CD4-positive, alpha-beta T cell treated with Interleukin-17A for 1 hour (primary cell): ENCODE results near the gene PCDHB14.
"Not testable (repeated sequence)": the region's sequence is repeated elsewhere in the genome, so short reads cannot be mapped to it uniquely, and the experiment has no call there.

ENCODE experiments used
- DNase-seq: peaks from one replicate; pipeline ENCODE4 v3.0.0-alpha.2; 2020

The PCDHB14 gene

DNA sequence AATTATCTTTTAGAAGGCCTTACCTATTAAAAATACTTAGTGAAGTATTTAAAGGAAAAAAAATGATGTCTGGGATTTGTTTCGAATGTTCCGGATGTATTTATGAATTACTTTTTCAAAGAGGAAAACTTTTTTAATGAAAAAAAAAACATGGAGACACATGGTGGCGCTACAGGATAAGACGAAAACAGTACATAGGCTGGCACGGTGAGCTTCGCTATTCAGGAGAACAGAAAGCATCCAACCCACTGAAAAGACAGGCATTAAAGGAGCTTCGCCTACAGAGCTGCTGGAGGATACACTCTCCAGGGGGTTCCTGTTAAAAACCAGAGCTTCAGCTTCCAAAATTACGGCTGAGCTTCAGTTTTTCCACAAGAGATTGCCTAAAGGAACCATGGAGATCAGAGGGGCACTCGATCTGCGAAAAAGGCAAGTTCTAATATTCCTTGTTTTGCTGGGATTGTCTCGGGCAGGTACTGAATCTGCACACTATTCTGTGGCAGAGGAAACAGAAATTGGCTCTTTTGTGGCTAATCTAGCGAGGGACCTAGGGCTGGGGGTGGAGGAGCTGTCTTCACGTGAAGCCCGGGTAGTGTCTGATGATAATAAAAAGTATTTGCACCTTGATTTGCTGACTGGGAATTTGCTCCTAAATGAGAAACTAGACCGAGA, at the start of gene PCDHB14:
PCDHB14 (plus strand) TSS at position 232 of the 672 bp plus-strand sequence; CDS start at position 395, 163 bp downstream.
- no peak for DNase-seq

DNA sequence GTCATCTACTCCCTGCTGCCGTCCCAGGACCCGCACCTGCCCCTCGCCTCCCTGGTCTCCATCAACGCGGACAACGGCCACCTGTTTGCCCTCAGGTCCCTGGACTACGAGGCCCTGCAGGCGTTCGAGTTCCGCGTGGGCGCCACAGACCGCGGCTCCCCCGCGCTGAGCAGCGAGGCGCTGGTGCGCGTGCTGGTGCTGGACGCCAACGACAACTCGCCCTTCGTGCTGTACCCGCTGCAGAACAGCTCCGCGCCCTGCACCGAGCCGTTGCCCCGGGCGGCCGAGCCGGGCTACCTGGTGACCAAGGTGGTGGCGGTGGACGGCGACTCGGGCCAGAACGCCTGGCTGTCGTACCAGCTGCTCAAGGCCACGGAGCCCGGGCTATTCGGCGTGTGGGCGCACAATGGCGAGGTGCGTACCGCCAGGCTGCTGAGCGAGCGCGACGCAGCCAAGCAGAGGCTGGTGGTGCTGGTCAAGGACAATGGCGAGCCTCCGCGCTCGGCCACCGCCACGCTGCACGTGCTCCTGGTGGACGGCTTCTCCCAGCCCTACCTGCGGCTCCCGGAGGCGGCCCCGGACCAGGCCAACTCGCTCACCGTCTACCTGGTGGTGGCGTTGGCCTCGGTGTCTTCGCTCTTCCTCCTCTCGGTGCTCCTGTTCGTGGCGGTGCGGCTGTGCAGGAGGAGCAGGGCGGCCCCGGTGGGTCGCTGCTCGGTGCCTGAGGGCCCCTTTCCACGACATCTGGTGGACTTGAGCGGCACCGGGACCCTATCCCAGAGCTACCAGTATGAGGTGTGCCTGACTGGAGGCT, 48.6 kb upstream of the PCDHB14 start:
- not testable (repeated sequence) for DNase-seq

DNA sequence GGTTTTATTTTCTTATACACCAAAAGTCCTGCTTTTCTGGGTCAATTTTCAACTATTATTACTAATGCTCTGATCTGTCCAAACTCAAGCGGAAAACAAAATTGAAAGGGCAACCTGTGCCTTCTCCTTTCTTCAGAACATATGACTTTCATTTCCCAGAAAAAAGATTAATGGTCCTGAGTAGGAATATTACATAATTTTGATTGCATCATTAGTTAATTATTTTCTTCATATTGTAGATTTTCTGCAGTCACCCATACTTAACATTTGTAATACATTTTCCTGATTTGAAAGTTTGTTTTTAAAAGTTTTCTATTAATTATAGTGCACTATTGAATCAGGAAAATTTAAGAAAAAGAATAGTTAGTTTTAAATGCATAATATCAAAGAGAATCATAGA, 47.2 kb upstream of the PCDHB14 start:
- no peak for DNase-seq

DNA sequence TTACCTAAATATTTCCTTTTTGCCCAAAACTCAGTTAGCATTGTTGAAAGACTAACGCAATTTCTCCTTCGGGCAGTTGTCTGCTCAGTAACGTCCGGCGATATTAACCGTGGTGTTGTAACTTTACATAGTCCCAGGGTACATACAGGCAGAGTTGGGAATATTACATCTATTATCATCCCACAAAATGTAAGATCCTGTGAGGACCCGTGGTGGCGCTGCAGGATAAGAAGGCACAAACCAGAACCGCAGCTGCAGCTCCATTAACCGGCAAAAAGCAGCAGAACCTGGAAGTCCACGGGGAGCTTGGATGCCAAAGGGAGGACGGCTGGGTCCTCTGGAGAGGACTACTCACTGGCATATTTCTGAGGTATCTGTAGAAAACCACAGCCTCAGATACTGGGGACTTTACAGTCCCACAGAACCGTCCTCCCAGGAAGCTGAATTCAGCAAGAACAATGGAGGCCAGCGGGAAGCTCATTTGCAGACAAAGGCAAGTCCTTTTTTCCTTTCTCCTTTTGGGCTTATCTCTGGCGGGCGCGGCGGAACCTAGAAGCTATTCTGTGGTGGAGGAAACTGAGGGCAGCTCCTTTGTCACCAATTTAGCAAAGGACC, 45.5 kb upstream of the PCDHB14 start, which contains the start of gene PCDHB8:
PCDHB8 (plus strand) TSS at position 214 of the 615 bp plus-strand sequence; CDS start at position 459, 245 bp downstream.
- DNase-seq: not testable (repeated sequence)

DNA sequence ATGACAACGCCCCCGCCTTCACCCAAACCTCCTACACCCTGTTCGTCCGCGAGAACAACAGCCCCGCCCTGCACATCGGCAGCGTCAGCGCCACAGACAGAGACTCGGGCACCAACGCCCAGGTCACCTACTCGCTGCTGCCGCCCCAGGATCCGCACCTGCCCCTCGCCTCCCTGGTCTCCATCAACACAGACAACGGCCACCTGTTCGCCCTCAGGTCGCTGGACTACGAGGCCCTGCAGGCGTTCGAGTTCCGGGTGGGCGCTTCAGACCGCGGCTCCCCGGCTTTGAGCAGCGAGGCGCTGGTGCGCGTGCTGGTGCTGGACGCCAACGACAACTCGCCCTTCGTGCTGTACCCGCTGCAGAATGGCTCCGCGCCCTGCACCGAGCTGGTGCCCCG, 43.8 kb upstream of the PCDHB14 start:
- DNase-seq: not testable (repeated sequence)

DNA sequence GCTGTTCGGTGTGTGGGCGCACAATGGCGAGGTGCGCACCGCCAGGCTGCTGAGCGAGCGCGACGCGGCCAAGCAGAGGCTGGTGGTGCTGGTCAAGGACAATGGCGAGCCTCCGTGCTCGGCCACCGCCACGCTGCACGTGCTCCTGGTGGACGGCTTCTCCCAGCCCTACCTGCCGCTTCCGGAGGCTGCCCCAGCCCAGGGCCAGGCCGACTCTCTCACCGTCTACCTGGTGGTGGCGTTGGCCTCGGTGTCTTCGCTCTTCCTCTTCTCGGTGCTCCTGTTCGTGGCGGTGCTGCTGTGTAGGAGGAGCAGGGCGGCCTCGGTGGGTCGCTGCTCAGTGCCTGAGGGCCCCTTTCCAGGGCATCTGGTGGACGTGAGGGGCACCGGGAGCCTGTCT, 43.3 kb upstream of the PCDHB14 start:
- not testable (repeated sequence) for DNase-seq

DNA sequence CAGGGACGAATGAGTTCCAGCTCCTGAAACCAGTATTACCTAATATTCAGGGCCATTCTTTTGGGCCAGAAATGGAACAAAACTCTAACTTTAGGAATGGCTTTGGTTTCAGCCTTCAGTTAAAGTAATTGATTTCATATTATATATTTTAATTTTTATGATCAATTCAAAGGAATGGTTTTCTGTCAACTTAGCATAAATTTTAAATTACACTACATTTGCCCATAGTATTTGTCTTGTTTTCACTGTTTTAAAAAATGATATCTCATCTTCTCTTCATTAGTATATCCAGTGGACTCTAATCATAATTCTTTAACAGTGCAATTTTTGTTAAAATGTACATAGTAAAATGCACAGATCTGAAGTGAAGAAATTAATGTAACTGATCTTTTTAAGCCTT, 42.8 kb upstream of the PCDHB14 start:
- no peak for DNase-seq

DNA sequence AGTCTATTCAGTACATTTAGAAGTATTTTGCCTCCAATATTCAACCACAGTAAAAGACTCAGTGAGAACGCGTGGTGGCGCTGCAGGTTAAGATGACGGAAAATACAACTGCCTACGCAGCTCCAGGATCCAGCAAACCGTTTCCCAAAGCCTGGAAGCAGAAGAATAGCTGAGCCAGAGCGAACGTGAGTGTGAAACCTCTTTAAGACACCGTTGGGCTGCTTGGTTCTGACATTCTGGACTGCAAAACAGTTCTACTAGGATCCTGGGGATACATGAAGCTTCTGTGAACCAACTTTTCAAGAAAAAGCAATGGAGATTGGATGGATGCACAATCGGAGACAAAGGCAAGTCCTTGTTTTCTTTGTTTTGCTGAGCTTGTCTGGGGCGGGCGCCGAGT, 40.9 kb upstream of the PCDHB14 start, which contains the start of gene PCDHB16:
PCDHB16 (plus strand) TSS at position 140 of the 400 bp plus-strand sequence; CDS start at position 313, 173 bp downstream.
- no peak for DNase-seq

DNA sequence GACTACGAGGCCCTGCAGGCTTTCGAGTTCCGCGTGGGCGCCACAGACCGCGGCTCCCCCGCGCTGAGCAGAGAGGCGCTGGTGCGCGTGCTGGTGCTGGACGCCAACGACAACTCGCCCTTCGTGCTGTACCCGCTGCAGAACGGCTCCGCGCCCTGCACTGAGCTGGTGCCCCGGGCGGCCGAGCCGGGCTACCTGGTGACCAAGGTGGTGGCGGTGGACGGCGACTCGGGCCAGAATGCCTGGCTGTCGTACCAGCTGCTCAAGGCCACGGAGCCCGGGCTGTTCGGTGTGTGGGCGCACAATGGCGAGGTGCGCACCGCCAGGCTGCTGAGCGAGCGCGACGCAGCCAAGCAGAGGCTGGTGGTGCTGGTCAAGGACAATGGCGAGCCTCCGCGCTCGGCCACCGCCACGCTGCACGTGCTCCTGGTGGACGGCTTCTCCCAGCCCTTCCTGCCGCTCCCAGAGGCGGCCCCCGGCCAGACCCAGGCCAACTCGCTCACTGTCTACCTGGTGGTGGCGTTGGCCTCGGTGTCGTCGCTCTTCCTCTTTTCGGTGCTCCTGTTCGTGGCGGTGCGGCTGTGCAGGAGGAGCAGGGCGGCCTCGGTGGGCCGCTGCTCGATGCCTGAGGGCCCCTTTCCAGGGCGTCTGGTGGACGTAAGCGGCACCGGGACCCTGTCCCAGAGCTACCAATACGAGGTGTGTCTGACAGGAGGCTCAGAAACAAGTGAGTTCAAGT, 38.9 kb upstream of the PCDHB14 start:
- DNase-seq: not testable (repeated sequence)

DNA sequence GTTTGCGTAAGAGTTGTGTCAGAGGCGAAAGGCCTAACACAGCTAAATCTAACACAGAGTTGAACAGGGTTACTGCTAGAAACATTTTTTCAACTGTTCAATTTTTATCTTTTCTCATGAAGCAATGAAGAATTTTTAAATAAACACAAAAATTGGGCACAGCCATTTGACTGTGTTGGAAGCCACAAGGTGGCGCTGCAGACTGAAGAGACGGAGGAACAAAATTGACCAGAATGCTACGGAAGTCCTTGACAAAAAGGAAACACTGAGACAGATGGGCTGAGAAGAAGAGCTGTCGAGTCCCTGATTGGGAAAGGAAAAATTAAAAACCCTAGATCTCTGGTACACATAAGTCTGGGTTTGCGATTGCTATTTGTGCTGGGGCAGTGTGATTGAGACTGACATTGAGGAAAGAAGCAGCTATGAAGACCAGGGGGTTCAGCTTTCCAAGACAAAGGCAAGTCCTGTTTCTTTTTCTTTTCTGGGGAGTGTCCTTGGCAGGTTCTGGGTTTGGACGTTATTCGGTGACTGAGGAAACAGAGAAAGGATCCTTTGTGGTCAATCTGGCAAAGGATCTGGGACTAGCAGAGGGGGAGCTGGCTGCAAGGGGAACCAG, 36.1 kb upstream of the PCDHB14 start, which contains the start of gene PCDHB9:
PCDHB9 (plus strand) TSS at position 265 of the 616 bp plus-strand sequence; CDS start at position 423, 158 bp downstream.
- DNase-seq: peak; percentile 39

DNA sequence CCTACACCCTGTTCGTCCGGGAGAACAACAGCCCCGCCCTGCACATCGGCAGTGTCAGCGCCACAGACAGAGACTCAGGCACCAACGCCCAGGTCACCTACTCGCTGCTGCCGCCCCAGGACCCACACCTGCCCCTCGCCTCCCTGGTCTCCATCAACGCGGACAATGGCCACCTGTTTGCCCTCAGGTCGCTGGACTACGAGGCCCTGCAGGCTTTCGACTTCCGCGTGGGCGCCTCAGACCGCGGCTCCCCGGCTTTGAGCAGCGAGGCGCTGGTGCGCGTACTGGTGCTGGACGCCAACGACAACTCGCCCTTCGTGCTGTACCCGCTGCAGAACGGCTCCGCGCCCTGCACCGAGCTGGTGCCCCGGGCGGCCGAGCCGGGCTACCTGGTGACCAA, 34.5 kb upstream of the PCDHB14 start:
- not testable (repeated sequence) for DNase-seq

DNA sequence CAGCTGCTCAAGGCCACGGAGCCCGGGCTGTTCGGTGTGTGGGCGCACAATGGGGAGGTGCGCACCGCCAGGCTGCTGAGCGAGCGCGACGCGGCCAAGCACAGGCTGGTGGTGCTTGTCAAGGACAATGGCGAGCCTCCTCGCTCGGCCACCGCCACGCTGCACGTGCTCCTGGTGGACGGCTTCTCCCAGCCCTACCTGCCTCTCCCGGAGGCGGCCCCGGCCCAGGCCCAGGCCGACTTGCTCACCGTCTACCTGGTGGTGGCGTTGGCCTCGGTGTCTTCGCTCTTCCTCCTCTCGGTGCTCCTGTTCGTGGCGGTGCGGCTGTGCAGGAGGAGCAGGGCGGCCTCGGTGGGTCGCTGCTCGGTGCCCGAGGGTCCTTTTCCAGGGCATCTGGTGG, 34.0 kb upstream of the PCDHB14 start:
- DNase-seq: not testable (repeated sequence)

DNA sequence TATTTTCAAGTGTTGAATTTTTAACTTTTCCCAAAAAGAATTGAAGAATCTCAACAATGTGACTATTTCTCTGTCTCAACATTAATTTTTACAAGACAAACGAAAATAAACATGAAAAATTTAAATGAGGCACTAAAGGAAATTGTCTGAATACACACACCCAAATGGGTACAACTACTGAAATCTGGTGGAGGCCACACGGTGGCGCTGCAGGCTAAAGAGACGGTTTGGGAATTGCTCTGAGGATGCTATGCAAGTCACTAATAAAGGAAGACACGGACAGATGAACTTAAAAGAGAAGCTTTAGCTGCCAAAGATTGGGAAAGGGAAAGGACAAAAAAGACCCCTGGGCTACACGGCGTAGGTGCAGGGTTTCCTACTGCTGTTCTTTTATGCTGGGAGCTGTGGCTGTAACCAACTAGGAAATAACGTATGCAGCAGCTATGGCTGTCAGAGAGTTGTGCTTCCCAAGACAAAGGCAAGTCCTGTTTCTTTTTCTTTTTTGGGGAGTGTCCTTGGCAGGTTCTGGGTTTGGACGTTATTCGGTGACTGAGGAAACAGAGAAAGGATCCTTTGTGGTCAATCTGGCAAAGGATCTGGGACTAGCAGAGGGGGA, 30.9 kb upstream of the PCDHB14 start, which contains the start of gene PCDHB10:
PCDHB10 (plus strand) TSS at position 244 of the 616 bp plus-strand sequence; CDS start at position 444, 200 bp downstream.
- peak; percentile 16 for DNase-seq

DNA sequence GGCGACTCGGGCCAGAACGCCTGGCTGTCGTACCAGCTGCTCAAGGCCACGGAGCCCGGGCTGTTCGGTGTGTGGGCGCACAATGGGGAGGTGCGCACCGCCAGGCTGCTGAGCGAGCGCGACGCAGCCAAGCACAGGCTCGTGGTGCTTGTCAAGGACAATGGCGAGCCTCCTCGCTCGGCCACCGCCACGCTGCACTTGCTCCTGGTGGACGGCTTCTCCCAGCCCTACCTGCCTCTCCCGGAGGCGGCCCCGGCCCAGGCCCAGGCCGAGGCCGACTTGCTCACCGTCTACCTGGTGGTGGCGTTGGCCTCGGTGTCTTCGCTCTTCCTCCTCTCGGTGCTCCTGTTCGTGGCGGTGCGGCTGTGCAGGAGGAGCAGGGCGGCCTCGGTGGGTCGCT, 28.8 kb upstream of the PCDHB14 start:
- DNase-seq: not testable (repeated sequence)

DNA sequence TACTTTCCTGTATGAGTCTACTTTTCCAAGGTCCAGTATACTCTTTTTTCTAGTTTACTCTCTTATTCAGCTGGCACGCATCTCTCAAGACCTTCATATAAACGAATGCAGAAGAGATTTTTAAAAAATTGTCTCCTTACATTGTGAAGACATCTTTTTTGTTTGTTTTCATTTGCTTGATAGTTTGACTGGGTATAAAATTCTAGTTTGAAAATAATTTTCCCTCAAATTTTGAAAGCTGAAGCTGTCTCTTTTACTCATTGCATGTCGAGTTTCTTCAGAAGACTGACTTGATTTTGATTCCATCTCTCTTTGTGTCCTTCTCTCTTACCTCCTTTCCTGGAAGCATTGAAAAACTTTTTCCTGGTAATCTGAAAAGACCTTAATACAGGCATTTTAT, 26.8 kb upstream of the PCDHB14 start:
- DNase-seq: no peak

DNA sequence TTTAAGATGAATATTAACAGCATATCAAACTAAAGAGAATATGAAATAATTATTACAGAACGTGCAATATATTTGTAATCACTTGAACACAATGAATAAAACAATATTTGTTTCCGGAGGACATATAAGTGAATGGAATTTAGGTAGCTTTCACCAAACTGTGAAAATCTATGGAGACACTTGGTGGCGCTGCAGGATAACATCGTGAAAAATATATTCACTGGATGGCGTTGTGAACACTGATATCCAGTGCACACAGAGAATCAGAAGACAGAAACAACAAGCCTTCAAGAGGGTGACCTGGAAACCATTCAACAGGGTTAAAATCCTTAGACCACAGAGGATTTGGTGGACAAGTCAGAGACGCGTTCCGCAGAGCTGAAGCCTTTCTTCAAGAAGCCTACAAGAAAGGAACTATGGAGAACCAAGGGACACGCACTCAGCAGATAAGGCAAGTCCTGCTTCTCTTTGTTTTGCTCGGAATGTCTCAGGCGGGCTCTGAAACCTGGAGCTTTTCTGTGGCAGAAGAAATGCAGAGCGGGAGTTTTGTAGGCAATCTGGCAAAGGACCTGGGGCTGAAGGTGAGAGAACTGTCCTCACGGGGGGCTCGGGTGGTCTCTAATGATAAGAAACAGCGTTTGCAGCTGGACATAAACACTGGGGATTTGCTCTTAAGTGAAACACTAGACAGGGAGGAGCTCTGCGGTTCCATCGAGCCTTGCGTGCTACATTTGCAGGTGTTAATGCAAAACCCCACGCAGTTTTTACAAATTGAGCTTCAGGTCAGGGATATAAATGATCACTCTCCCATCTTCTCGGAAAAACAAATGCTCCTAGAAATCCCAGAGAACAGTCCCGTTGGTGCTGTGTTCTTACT, 23.5 kb upstream of the PCDHB14 start, which contains the start of gene PCDHB11:
PCDHB11 (plus strand) TSS at position 269 of the 877 bp plus-strand sequence; CDS start at position 417, 148 bp downstream.
- no peak for DNase-seq

DNA sequence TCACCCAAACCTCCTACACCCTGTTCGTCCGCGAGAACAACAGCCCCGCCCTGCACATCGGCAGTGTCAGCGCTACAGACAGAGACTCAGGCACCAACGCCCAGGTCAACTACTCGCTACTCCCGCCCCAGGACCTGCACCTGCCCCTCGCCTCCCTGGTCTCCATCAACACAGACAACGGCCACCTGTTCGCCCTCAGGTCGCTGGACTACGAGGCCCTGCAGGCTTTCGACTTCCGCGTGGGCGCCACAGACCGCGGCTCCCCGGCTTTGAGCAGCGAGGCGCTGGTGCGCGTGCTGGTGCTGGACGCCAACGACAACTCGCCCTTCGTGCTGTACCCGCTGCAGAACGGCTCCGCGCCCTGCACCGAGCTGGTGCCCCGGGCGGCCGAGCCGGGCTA, 22.0 kb upstream of the PCDHB14 start:
- not testable (repeated sequence) for DNase-seq

DNA sequence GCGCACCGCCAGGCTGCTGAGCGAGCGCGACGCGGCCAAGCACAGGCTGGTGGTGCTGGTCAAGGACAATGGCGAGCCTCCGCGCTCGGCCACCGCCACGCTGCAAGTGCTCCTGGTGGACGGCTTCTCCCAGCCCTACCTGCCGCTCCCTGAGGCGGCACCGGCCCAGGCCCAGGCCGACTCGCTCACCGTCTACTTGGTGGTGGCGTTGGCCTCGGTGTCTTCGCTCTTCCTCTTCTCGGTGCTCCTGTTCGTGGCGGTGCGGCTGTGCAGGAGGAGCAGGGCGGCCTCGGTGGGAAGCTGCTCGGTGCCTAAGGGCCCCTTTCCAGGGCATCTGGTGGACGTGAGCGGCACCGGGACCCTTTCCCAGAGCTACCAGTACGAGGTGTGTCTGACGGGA, 21.5 kb upstream of the PCDHB14 start:
- DNase-seq: not testable (repeated sequence)

DNA sequence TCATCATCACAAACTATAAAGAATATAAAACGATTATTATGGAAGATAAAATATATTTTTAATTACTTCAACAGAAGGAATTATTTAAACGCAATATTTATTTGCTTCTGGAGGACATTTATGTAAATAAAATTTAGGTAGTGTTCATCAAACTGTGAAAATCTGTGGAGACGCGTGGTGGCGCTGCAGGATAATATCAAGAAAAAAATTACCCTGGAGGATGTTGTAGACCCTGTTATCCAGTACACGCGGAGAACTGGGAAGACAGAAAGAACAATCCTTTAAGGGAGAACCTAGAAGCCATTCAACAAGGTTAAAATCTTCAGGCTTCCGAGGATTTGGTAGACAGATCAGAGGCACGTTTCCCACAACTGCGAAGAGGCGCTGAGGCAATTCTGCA, 14.7 kb upstream of the PCDHB14 start, which contains the start of gene PCDHB12:
PCDHB12 (plus strand) TSS at position 242 of the 400 bp plus-strand sequence. CDS start 189 bp downstream, outside the sequence.
- no peak for DNase-seq

DNA sequence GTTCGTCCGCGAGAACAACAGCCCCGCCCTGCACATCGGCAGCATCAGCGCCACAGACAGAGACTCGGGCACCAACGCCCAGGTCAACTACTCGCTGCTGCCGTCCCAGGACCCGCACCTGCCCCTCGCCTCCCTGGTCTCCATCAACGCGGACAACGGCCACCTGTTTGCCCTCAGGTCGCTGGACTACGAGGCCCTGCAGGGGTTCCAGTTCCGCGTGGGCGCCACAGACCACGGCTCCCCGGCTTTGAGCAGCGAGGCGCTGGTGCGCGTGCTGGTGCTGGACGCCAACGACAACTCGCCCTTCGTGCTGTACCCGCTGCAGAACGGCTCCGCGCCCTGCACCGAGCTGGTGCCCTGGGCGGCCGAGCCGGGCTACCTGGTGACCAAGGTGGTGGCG, 12.9 kb upstream of the PCDHB14 start:
- DNase-seq: not testable (repeated sequence)
